Peyer's patch (tissue), 4 donors: ENCODE measurements around the gene IBTK.

Experiments used
- CTCF ChIP-seq, 6 experiments: fragments of 450-650 bp in 4 of 6; fragments of 200-600 bp in 2 of 6; sonication (generic) in 1 of 6; IDR thresholded peaks; one replicate each; pipeline ENCODE4 v1.5.1; 2017 to 2019; ENCODE audit warnings: antibody characterized with exemption in 6 of 6, mild to moderate bottlenecking in 3 of 6, moderate library complexity in 1 of 6
- POLR2A ChIP-seq, 2 donors: fragments of 450-650 bp; IDR thresholded peaks; one replicate each; pipeline ENCODE4 v1.5.1; 2017; ENCODE audit warnings: antibody characterized with exemption in 2 of 2, mild to moderate bottlenecking in 2 of 2, moderate library complexity in 2 of 2

- no peak for TF ChIP-seq CTCF (IDR thresholded peaks at IDR 0.05)
- no peak for TF ChIP-seq POLR2A (IDR thresholded peaks at IDR 0.05)
Observed at GRCh38 chr6:82172594-82172993, 75.0 kb downstream of the IBTK start.
